ENCODE data around the gene MTFR2.
"Not testable (repeated sequence)": the region's sequence is repeated elsewhere in the genome, so short reads cannot be mapped to it uniquely, and the experiment has no call there.

The MTFR2 gene

GRCh38 chr6:136235233-136235564 is 14.9 kb downstream of the MTFR2 start:
- no peak for DNase-seq (ENCODE audit: low read depth)

DNA sequence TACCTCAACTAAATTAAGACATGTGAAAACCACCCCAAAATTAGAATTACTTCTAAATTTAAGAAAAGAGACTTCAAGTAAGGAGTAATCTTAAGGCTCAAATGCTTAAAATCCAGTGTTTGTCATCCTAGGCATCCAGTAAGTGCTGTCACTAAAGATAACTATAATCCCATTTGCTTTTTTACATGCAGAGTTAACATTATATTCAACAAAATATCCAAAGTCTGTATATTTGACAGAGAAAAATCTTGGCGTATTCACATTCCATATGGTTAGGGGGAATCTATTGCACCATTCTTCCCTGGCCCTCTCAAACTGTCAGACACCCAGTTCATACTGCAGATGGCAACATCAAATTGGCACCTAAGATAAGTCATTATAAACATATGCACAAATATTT is 17.4 kb downstream of the MTFR2 start:
- DNase-seq (ENCODE audit: low read depth): no peak

GRCh38 chr6:136230219-136230853 is 19.8 kb downstream of the MTFR2 start:
- no peak for DNase-seq (ENCODE audit: low read depth)

GRCh38 chr6:136228814-136229213 is 21.3 kb downstream of the MTFR2 start:
- DNase-seq (ENCODE audit: low read depth): no peak

- no peak for DNase-seq (ENCODE audit: low read depth)
These were observed 23.3 kb downstream of the MTFR2 start for GRCh38 chr6:136226674-136227377.

DNA sequence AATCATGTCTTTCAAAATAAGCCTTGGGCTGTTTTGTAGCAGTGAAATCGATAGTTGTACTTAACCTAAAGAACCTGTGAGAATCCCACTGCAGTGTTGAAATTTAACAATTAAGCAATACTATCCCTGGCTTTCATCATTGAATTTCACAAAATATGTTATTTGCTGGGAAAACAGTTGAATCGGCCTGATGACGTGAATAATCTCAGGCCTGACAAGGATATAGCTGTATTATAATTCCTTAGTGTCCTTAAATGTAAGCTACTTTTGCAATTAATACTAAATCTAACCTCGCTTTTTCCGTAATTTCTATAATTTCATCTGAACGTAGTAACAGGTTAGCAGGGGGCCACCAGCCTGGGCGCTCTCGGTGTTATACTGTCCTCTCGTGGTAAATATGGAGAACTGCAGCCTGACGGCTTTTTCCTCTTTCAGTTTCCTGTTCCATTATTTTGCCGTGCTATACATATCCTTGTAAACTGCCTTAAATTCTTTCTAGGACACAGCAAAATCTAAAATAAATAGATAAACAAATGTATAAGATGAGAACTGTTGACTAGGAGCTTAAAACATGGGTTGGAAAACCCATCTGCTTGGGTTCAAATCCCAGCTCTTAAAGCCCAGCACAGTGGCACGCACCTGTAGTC is 24.0 kb downstream of the MTFR2 start:
- DNase-seq (ENCODE audit: low read depth): no peak

DNA sequence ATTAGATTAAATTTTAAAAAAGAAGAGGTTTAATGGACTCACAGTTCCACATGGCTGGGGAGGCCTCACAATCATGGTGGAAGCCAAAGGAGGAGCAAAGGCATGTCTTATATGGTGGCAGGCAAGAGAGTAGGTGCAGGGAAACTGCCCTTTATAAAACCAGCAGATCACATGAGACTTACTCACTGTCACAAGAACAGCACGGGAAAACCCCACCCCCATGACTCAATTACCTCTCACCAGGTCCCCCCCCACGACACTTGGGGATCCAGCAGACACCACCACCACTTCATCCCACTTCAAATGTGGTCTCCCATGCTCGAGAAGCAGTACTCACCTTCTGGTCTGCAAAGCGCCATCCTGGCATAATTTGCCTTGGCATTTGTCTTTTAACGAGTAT is 24.6 kb downstream of the MTFR2 start:
- DNase-seq (ENCODE audit: low read depth): no peak

DNA sequence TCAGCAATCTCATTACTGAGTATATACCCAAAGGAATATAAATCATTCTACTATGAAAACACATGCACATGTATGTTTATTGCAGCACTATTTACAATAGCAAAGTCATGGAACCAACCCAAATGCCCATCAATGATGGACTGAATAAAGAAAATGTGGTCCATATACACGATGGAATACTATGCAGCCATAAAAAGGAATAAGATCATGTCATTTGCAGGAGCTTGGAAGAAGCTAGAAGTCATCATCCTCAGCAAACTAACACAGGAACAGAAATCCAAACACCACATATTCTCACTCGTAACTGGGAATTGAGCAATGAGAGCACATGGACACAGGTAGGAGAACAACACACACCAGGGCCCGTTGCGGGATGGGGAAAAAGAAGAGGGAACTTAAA is 25.1 kb downstream of the MTFR2 start:
- not testable (repeated sequence) for DNase-seq (ENCODE audit: low read depth)

GRCh38 chr6:136216503-136217401 is 33.4 kb downstream of the MTFR2 start:
- no peak for DNase-seq (ENCODE audit: low read depth)

GRCh38 chr6:136213853-136214252 is 36.3 kb downstream of the MTFR2 start:
- no peak for DNase-seq (ENCODE audit: low read depth)

DNA sequence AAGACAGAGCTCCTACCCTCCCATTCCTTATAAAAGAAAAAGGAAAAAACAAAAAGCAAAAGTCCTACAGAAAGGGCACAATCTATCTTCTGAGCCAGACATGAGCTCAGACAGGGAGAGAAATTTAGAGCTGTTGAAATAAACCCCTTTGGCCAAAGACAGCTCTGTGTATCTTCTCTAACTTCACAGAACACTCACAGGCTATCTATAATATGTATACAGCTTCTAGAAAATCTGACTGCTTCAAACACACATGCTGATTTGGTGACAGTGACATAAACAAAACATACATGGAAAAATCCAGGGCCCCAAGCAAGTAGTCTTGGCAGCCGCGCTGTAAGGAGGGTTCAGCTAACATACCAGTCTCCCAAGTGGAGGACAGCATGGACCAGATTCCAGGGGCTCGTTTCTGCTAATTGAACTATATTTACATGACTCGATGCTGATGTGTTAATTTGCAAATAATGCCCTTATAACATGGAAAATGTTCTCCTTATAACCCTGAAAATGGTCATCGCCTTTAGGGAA is 37.0 kb downstream of the MTFR2 start:
- DNase-seq (ENCODE audit: low read depth): no peak

GRCh38 chr6:136212608-136213007 is 37.5 kb downstream of the MTFR2 start:
- no peak for DNase-seq (ENCODE audit: low read depth)

- DNase-seq (ENCODE audit: low read depth): no peak
These were observed 39.5 kb downstream of the MTFR2 start for GRCh38 chr6:136210398-136211165.

- no peak for DNase-seq (ENCODE audit: low read depth)
These were observed 40.6 kb downstream of the MTFR2 start for GRCh38 chr6:136209496-136209895.

DNA sequence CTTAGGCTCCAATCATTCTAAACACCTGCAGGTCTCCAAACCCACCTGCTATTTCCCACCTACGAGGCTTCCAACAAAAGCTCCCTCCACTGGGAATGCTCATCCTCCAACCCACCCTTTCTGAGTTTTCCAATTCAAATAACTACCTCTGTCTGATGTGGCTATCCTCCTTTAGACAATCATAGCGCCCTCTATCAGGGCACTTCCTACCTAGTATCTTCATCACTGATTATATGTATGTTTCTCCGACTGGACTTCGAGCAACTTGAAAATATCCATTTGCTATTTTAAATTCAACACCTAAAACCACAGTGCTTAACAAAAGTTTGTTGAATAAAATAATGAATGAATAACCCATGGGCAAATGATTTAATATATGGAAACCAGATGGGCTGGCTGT is 41.3 kb downstream of the MTFR2 start:
- DNase-seq (ENCODE audit: low read depth): no peak

GRCh38 chr6:136201732-136202131 is 48.4 kb downstream of the MTFR2 start:
- DNase-seq (ENCODE audit: low read depth): no peak

- DNase-seq (ENCODE audit: low read depth): no peak
These were observed 57.2 kb downstream of the MTFR2 start for GRCh38 chr6:136192902-136193301.

DNA sequence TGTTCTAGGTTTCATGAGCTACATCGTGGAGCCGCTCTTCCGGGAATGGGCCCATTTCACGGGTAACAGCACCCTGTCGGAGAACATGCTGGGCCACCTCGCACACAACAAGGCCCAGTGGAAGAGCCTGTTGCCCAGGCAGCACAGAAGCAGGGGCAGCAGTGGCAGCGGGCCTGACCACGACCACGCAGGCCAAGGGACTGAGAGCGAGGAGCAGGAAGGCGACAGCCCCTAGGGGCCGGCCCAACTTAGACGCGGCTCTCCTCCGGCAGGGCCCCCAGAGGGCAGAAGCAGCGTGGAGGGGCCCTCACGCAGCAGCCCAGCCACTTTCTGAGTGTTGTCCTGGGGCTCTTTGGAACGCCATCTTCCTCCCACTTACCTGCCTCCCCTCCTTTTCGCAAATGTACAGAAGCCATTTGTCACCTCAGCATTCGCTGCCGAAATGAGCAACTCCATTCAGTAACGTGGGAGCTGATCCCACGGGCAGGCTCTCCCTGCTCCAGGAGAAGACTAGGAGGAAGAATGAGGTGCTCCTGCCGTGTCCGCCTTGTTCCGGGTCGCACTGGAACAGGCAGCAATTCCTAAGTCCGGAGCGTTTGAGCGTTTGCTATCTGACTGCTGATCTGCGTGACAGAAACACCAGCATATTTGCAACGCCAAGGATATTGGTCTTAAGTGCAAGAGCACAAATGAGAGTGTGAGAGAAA is 58.4 kb downstream of the MTFR2 start:
- DNase-seq (ENCODE audit: low read depth): no peak

DNA sequence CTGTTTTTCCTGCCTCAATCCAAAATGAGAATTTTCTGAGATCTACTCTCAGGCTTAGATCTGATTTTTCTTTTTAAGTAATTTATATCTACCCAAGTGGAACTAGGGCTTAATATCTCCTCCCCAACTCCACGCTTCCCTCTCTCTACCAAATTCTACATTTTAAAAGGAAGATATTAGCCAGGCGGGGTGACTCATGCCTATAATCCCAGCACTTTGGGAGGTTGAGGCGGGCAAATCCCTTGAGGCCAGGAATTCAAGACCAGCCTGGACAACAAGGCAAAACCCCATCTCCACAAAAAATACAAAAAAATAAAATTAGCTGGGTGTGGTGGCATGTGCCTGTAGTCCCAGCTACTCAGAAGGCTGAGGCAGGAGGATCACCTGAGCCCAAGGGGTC is 61.0 kb downstream of the MTFR2 start:
- no peak for DNase-seq (ENCODE audit: low read depth)

DNA sequence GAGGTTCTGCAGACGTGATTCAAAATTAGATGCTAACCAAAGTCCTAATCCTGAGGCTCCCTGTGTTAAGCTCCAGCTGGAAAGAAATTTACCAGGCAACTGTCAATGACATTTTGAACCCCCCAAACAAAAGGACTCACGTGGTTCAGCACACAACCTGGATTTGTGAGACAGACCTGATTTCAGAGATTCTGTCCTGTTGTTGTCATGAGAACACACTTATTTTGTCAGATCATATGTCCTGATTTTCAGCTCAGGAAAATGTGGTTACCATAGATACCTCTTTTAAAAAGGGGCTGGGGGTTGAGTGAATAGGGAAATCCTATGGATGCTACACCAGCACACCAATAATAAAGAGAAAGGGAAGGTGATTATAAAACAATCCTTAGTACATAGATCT is 61.6 kb downstream of the MTFR2 start:
- DNase-seq (ENCODE audit: low read depth): no peak

DNA sequence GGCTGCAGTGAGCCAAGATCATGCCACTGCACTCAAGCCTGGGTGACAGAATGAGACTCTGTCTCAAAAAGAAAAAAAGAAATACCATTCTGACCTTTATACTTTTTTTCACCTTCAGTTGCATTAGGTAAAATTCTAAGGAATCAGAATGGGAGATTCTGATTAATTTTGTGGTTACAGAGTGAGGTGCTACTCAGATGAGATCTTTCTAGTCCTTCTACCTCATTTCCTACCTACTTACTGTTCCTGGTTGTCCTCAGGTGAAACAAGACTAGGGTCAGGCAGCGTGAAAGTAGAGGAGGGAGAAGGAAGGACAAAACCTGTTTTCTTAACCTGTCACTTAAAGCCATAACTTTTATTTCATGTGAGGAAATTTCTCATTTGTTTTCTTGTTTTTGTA is 63.7 kb downstream of the MTFR2 start:
- DNase-seq (ENCODE audit: low read depth): no peak
